ENCODE data around the gene CDH13.

The CDH13 gene

DNA sequence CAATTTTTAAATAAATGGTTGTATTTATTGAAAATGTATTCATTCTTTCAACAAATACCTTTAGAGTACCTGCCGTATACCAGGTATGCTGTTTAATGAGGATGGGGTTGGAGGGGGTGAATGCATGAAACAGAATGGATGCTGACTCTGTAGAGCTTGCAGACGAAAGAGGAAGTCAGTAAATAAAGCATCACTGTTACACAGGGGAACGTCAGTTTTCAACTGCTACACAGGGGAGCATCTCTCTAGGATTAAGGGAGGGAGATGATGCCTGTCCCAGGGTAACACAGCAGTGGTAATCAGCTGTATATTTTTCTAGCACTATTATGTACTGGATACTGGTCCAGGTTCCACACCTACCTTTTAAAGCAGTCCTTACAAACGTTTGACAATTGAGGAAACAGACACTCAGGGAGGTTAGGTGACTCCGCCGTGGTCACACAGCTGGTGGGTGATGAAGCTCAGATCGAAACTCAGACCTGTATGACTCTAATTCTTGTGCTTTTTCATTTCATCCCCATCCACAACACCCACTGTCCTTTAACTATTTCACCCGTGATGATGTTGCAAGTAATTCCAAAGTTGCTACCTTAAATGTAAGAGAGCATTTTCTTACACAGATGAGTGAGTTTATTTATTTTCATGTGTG is 728.9 kb downstream of the CDH13 start:
- Histone ChIP-seq H3K36me3 (ENCODE audit: insufficient read depth, low read length) (no peaks in the 10 kb centered on the region), H3K4me3 (ENCODE audit: low read length) (no peak overlapping the region), H3K4me1 (ENCODE audit: control insufficient read depth, insufficient read depth, low read length) (peaks cover 21% of the 10 kb centered on the region), H3K9ac (ENCODE audit: low read depth, low read length) (no peak overlapping the region), H3K4me2 (ENCODE audit: low read length) (no peak overlapping the region), H3K27me3 (ENCODE audit: control insufficient read depth, insufficient read depth, low read length) (no peaks in the 10 kb centered on the region), H3K9me3 (replicated peaks; ENCODE audit: low read length) (no peaks in the 10 kb centered on the region)

DNA sequence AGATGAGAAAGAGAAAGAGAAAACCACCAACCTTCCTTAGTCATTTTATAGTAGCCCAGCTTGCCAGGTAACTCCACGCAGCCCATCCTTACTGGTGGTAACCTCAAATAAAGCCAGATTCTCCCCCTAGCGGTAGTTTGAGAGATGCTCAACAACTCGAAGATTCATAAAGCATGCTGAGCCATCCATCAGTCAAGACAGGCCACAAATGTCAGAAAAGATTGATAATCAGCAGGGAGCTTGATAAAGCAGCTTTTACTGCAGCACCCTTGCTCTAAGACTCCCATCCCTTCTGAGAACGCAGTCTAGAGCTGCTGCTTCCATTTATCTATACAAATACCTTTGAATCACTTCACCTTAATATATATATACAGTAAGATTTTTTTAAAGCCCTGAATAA is 729.5 kb downstream of the CDH13 start:
- Histone ChIP-seq H3K4me1 (ENCODE audit: control insufficient read depth, insufficient read depth, low read length) (peaks cover 21% of the 10 kb centered on the region), H3K4me3 (ENCODE audit: low read length) (no peak overlapping the region), H3K36me3 (ENCODE audit: insufficient read depth, low read length) (no peaks in the 10 kb centered on the region), H3K9ac (ENCODE audit: low read depth, low read length) (no peak overlapping the region), H3K9me3 (replicated peaks; ENCODE audit: low read length) (no peaks in the 10 kb centered on the region), H3K27me3 (ENCODE audit: control insufficient read depth, insufficient read depth, low read length) (no peaks in the 10 kb centered on the region), H3K4me2 (ENCODE audit: low read length) (no peak overlapping the region)

DNA sequence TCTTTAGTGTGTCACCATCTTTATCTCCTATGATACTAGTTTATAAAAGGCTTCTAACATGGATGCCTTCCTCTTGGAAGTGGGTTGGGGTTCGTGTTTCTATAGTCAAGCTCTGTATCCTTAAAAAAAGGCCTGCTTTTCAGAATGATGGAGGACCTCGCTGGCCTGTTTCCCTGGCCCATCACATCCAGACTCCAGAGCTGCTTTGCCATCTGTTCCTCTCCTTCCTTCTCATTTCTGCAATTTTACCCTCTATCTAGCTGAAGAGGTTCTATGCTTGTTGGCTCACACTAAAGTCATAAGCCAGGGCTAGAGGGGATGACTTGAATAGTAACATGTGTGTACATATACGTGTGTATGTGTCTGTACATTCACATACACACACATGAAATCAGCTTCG is 730.2 kb downstream of the CDH13 start:
- H3K36me3 ChIP-seq (ENCODE audit: insufficient read depth, low read length) = no peaks in the 10 kb centered on the region
- no peaks in the 10 kb centered on the region for H3K27me3 ChIP-seq (ENCODE audit: control insufficient read depth, insufficient read depth, low read length)
- H3K4me3 ChIP-seq (ENCODE audit: low read length) = no peak overlapping the region
- H3K9me3 ChIP-seq (replicated peaks; ENCODE audit: low read length) = no peaks in the 10 kb centered on the region
- no peak overlapping the region for H3K9ac ChIP-seq (ENCODE audit: low read depth, low read length)
- no peak overlapping the region for H3K4me2 ChIP-seq (ENCODE audit: low read length)
- peaks cover 21% of the 10 kb centered on the region for H3K4me1 ChIP-seq (ENCODE audit: control insufficient read depth, insufficient read depth, low read length)

DNA sequence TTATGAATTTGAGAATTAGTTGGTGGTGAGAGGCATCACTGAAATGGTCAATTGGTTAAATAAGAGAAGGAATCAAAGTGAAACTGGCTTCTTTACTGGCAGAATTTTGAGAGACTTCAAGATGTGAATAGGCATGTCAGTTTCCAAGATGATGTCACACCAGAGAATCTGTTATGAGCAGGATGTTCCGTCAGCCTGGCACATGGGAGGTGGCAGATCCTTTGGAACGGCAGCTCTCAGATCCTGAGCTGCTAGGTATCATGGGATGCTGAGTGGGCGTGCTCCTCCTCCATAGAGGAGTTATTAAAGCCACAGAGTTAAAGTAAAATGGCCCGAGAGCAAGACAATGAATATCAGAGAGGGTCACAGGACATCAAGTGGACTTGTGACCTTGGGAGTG is 736.8 kb downstream of the CDH13 start:
- Histone ChIP-seq H3K4me1 (ENCODE audit: control insufficient read depth, insufficient read depth, low read length) (no peaks in the 10 kb centered on the region), H3K9me3 (replicated peaks; ENCODE audit: low read length) (no peaks in the 10 kb centered on the region), H3K9ac (ENCODE audit: low read depth, low read length) (no peak overlapping the region), H3K4me2 (ENCODE audit: low read length) (no peak overlapping the region), H3K4me3 (ENCODE audit: low read length) (no peak overlapping the region), H3K36me3 (ENCODE audit: insufficient read depth, low read length) (no peaks in the 10 kb centered on the region), H3K27me3 (ENCODE audit: control insufficient read depth, insufficient read depth, low read length) (no peaks in the 10 kb centered on the region)

DNA sequence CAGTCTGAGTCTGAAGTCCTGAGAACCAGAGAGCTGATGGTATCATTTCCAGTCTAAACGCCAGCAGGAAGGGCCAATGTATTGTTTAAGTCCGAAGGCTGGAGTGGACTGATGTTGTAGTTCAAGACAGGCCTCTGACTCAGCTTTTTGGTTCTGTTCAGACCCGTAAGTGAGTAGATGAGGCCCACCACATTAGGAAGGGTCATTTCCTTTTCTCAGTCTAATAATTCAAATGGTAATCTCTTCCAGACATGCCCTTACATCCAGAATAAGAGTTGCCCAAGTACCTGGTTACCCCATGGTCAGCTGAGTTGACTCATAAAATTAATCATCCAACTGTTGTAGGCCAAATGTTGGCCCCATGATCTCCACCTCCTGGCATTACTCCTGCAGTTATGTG is 738.4 kb downstream of the CDH13 start:
- Histone ChIP-seq H3K4me2 (ENCODE audit: low read length) (no peak overlapping the region), H3K9ac (ENCODE audit: low read depth, low read length) (no peak overlapping the region)

DNA sequence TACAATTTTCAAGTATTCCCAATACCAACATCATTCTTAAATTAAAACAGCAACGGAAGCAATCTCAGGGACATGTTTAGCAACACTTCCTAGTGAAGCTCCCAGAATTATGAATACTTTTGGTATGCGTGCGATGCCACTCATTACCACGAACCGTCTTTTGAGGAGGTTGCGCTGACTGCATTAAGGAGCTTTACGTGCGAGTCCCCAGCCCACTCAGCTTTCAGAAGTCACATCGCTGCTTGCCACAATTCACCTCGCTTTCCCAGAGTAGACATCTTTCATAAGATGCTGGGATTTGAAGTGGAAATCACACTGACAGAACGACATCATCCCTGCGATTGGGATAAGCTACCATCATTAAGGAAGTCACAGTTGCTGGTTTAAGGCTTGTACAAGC is 739.5 kb downstream of the CDH13 start:
- H3K9me3 ChIP-seq (replicated peaks; ENCODE audit: low read length) = no peaks in the 10 kb centered on the region

More for the DNA sequence above, 738.4 kb downstream of the CDH13 start:
- H3K4me1 ChIP-seq (ENCODE audit: control insufficient read depth, insufficient read depth, low read length) = no peaks in the 10 kb centered on the region
- H3K36me3 ChIP-seq (ENCODE audit: insufficient read depth, low read length) = no peaks in the 10 kb centered on the region
- no peaks in the 10 kb centered on the region for H3K27me3 ChIP-seq (ENCODE audit: control insufficient read depth, insufficient read depth, low read length)
- no peak overlapping the region for H3K4me3 ChIP-seq (ENCODE audit: low read length)
- no peaks in the 10 kb centered on the region for H3K9me3 ChIP-seq (replicated peaks; ENCODE audit: low read length)

DNA sequence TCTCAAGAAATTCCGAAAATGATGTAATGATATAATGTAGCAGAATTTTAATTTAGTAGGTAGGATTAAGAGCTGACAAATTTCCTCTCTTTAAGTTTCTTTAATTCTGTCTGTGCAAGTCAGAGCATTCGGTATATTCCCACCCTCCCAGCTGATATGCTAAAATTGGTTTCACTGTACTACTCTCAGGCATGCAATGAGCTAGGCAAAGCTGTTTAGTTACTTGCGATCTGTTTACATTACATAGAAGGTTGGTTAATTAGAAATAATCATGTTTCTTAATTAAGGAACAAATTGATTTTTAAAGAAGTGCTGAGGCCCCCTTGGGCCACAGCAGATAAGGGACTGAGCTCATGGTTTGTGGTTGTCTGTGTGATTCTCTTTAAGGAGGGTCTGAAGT is 748.2 kb downstream of the CDH13 start:
- H3K9ac ChIP-seq (ENCODE audit: low read depth, low read length) = no peak overlapping the region
- H3K27me3 ChIP-seq (ENCODE audit: control insufficient read depth, insufficient read depth, low read length) = no peaks in the 10 kb centered on the region
- no peaks in the 10 kb centered on the region for H3K4me1 ChIP-seq (ENCODE audit: control insufficient read depth, insufficient read depth, low read length)
- no peaks in the 10 kb centered on the region for H3K9me3 ChIP-seq (replicated peaks; ENCODE audit: low read length)
- no peak overlapping the region for H3K4me3 ChIP-seq (ENCODE audit: low read length)
- no peaks in the 10 kb centered on the region for H3K36me3 ChIP-seq (ENCODE audit: insufficient read depth, low read length)
- H3K4me2 ChIP-seq (ENCODE audit: low read length) = no peak overlapping the region

More for the DNA sequence above, 739.5 kb downstream of the CDH13 start:
- no peaks in the 10 kb centered on the region for H3K27me3 ChIP-seq (ENCODE audit: control insufficient read depth, insufficient read depth, low read length)
- no peaks in the 10 kb centered on the region for H3K36me3 ChIP-seq (ENCODE audit: insufficient read depth, low read length)
- H3K4me2 ChIP-seq (ENCODE audit: low read length) = no peak overlapping the region
- no peaks in the 10 kb centered on the region for H3K4me1 ChIP-seq (ENCODE audit: control insufficient read depth, insufficient read depth, low read length)
- H3K9ac ChIP-seq (ENCODE audit: low read depth, low read length) = no peak overlapping the region
- no peak overlapping the region for H3K4me3 ChIP-seq (ENCODE audit: low read length)

DNA sequence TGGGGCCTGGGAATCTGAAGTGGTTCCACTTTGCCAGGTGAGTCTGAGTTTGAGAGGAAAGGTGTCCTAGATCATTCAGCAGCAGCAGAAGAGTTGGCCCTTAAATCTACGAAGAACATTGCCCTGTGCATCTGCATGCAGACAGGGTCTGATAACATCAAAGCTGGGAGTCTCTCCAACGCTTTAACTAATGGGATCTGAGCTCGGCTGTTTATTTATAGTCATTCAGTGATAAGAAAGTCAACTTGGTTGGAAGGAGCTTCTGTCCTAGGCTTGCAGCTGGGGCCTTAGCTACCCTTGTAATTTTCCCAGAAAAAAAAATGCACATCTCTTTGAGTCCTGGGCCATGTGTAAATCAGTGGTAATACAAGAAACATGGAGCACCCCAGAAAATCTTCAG is 763.0 kb downstream of the CDH13 start:
- no peaks in the 10 kb centered on the region for H3K27me3 ChIP-seq (ENCODE audit: control insufficient read depth, insufficient read depth, low read length)
- peaks cover 7% of the 10 kb centered on the region for H3K4me1 ChIP-seq (ENCODE audit: control insufficient read depth, insufficient read depth, low read length)
- H3K4me2 ChIP-seq (ENCODE audit: low read length) = no peak overlapping the region
- no peaks in the 10 kb centered on the region for H3K9me3 ChIP-seq (replicated peaks; ENCODE audit: low read length)
- no peak overlapping the region for H3K9ac ChIP-seq (ENCODE audit: low read depth, low read length)
- H3K36me3 ChIP-seq (ENCODE audit: insufficient read depth, low read length) = no peaks in the 10 kb centered on the region
- no peak overlapping the region for H3K4me3 ChIP-seq (ENCODE audit: low read length)

DNA sequence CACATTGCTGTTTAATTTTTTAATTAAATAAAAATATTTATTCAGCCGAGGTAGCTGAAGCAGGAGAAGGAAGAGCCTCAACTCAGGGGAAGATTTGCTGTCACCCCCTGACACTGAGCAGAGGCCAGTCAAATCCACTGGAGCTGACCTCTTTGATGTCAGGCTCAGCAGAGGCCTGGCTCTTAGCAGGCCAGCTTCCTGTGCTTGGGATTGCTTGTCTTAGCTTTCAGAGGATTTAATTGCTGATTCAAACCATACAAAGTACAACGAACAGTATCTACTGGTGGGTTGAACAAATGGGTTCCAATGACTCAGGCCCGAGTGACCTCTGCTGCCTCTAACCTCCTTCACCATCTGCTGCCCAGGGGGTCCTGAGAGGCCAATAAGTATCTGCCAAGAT is 764.0 kb downstream of the CDH13 start:
- Histone ChIP-seq H3K9ac (ENCODE audit: low read depth, low read length) (no peak overlapping the region), H3K27me3 (ENCODE audit: control insufficient read depth, insufficient read depth, low read length) (no peaks in the 10 kb centered on the region), H3K4me3 (ENCODE audit: low read length) (no peak overlapping the region), H3K36me3 (ENCODE audit: insufficient read depth, low read length) (no peaks in the 10 kb centered on the region), H3K4me1 (ENCODE audit: control insufficient read depth, insufficient read depth, low read length) (peaks cover 7% of the 10 kb centered on the region), H3K4me2 (ENCODE audit: low read length) (no peak overlapping the region), H3K9me3 (replicated peaks; ENCODE audit: low read length) (no peaks in the 10 kb centered on the region)

DNA sequence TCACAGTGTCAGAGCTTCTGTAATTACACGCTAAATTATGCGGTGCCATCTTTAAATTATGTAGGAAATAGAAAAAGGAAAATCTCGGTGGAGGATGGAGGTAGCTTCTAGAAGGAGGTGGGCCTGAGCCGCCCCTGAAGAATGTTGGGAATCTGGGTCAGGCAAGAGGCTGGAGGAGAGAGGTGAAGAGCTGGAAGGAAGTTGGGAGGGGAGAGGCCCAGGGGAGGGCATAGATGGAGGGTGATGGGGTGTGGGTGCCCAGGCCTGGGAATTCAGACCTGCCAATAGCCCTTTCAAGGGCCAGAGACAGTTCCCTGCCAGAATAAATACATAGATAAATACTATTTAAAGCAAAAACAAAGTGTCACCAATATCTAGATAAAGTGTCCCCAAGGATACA is 766.0 kb downstream of the CDH13 start:
- H3K4me1 ChIP-seq (ENCODE audit: control insufficient read depth, insufficient read depth, low read length) = peaks cover 7% of the 10 kb centered on the region
- no peak overlapping the region for H3K4me3 ChIP-seq (ENCODE audit: low read length)
- no peak overlapping the region for H3K9ac ChIP-seq (ENCODE audit: low read depth, low read length)
- H3K4me2 ChIP-seq (ENCODE audit: low read length) = no peak overlapping the region
- H3K36me3 ChIP-seq (ENCODE audit: insufficient read depth, low read length) = no peaks in the 10 kb centered on the region
- no peaks in the 10 kb centered on the region for H3K9me3 ChIP-seq (replicated peaks; ENCODE audit: low read length)
- no peaks in the 10 kb centered on the region for H3K27me3 ChIP-seq (ENCODE audit: control insufficient read depth, insufficient read depth, low read length)

DNA sequence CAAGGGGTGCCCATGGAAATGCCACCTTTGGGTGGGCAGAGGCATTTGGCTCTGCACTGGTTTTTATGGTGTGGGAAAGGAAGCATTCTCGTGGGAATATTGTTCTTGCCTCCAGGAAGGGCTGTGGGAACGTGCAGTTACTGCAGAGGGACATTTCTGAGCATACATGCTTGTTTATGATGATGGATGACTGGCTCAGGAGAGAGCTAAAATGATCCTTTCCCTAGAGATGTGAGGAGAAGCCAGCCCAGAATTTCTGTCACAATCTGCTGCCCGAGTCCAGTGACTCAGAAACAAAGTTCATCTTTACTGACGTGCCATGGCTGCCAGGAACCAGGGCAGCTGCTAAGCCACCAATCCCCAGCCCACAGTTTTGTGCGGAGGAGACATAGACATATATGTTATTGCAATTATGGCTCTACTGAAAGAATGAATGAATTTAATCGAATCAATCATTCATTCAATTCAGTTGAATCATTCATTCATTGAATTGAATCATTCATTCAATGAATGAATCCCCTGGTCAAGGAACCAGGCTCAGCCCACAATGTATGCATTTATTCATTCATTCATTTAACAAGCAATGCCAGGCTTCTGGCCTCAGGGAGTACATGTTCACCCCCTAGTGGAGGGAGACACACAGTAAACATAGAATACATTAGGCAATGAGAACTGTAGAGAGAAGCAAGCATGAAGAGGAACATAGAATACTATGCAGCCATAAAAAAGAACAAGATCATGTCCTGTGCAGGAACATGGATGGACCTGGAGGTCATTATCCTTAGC is 766.6 kb downstream of the CDH13 start:
- no peaks in the 10 kb centered on the region for H3K27me3 ChIP-seq (ENCODE audit: control insufficient read depth, insufficient read depth, low read length)
- no peak overlapping the region for H3K9ac ChIP-seq (ENCODE audit: low read depth, low read length)
- H3K4me2 ChIP-seq (ENCODE audit: low read length) = no peak overlapping the region
- peaks cover 7% of the 10 kb centered on the region for H3K4me1 ChIP-seq (ENCODE audit: control insufficient read depth, insufficient read depth, low read length)
- no peak overlapping the region for H3K4me3 ChIP-seq (ENCODE audit: low read length)
- H3K36me3 ChIP-seq (ENCODE audit: insufficient read depth, low read length) = no peaks in the 10 kb centered on the region
- H3K9me3 ChIP-seq (replicated peaks; ENCODE audit: low read length) = no peaks in the 10 kb centered on the region

All from skeletal muscle satellite cell (primary cell).